Urinary bladder (tissue), 4 donors: ENCODE data around the gene GDPD3. TPM values are rescaled to one million over a fixed set of nuclear protein-coding genes. Genes with fewer than 3 reads are reported as not detected.

Source experiments
- DNase-seq: peaks from one replicate; pipeline ENCODE4 v3.0.0-alpha.2; 2015; ENCODE audit errors: extremely low spot score
- H3K27ac ChIP-seq: one replicate; pipeline ENCODE4 v1.5.1; 2013; ENCODE audit warnings: low read depth, mild to moderate bottlenecking, moderate library complexity
- H3K36me3 ChIP-seq: one replicate; pipeline ENCODE4 v1.6.1; 2013; ENCODE audit warnings: mild to moderate bottlenecking, moderate library complexity; ENCODE audit not compliant: insufficient read depth
- H3K4me1 ChIP-seq: one replicate; pipeline ENCODE4 v1.6.1; 2013; ENCODE audit warnings: mild to moderate bottlenecking, moderate library complexity; ENCODE audit not compliant: insufficient read depth
- H3K4me3 ChIP-seq: one replicate; pipeline ENCODE4 v1.5.1; 2013; ENCODE audit warnings: low read depth, low read length
- WGBS: extraction: QIAGEN DNeasy Blood & Tissue Kit; methylation state at CpG from one replicate; pipeline ENCODE4 v1.1.7; 2013; 5-methylcytosine and 5-hydroxymethylcytosine counted together
- polyA plus RNA-seq: library from polyadenylated mRNA; stranded (reverse); fragments of 200-250 nt; gene quantifications from one replicate; pipeline ENCODE4 v1.2.3, GENCODE V29; 2013
- total RNA-seq: library from RNA; depleted of rRNA; stranded (reverse); fragments of >200 nt; gene quantifications from one replicate; pipeline ENCODE4 v1.2.3, GENCODE V29; 2014
- donor health status: healthy with polysubstance abuse.
- donor health status: healthy.

Gene GDPD3
- total and polyA plus RNA-seq, 2 donors = 4.6 to 5.1 TPM

DNA sequence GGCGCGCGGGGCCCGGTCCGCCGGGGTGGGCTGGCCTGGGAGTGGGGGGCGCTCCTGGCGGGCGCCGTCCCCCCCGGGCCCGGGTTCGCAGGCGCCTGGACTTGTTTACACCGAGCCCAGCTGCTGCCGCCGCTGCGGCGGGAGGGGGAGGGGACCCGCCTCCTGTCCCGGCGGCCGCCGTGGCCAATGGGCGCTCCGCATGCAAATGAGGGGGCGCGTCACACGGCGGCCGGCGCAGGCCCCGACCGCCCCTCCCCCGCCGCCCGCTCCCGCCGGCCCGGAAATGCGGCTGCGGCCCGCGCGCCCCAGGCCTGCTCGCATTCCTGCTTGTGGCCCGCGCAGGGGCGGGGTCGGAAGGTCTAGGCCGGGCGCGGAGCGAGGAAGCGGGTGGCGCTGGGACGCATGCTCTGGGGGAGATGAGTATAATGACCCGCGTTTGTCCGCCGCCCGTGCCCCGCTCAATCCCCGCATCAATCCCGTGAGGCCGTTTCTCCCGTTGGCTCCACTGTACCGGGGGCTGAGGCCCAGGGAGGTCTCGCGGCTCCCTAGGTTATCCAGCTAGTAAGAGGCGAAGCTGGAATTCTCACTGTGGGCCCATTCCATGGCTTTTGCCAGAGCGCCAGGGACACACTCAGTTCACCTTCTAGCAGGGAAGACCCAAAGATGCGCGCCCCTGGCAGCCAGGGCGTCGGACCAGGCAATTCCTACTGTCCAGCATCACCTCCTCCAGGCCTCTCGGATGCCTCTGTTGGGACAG is 17.1 kb downstream of the GDPD3 start, which contains the start of gene YPEL3:
Gene YPEL3 (minus strand): TSS at position 109 of the 757 bp plus-strand sequence. CDS start 731 bp downstream, outside the sequence.
- Histone ChIP-seq H3K36me3 (no peaks in the 10 kb centered on the region), H3K4me1 (no peaks in the 10 kb centered on the region), H3K4me3 (peak within 1 kb of the TSS; percentile 98), H3K27ac (peak within 1 kb of the TSS; percentile 98)
- DNase-seq = no peak
- 9% methylated on average over 77 of the region's 77 CpGs for WGBS

DNA sequence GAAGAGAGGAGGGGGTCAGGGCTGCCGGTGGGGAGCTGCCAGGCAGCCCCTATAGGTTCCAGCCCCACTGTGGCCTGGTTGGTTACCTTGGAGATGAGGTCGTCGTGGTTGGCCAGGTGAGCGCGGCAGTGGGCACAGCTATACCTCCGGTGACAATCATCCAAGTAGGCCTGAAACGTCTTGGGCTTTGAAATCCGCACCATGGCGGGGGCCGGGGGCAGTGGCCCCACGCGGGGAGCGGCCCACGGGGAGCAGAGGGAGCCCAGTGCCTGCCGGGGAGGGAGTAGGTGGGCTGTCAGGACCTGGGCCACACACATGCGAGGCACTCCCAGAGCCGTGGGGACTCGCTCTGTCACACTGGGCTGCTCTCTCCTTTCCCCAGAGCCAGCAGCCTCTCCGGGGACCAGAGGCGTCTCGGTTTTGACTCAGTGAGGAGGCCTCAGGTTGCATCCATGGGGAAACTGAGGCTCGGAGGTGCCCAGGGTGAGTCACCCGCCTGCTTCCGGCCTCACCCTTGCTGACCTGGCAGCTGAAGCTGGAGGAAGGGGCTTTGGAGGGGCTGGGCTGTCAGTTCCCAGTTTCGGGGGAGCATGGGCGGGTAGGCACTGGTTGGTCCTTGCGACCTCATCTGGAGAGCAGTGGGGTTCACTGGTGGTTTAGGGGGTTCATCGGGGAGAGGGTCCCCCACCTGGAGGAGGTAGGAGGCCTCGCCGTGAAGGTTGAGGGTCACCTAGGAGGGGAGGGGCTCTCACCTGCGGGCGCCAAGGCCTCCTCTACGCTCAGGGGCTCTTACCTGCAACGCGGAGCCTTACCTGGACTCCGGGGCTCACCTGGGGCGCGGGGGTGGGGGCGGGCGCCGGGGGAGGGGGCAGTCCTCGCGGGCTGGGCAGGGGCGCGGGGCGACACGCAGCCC is 17.9 kb downstream of the GDPD3 start:
- peak overlapping the region; percentile 98 for H3K27ac ChIP-seq
- WGBS = 16% methylated on average over 46 of the region's 47 CpGs
- DNase-seq = no peak
- no peaks in the 10 kb centered on the region for H3K36me3 ChIP-seq
- H3K4me1 ChIP-seq = no peaks in the 10 kb centered on the region
- H3K4me3 ChIP-seq = peak overlapping the region; percentile 98

DNA sequence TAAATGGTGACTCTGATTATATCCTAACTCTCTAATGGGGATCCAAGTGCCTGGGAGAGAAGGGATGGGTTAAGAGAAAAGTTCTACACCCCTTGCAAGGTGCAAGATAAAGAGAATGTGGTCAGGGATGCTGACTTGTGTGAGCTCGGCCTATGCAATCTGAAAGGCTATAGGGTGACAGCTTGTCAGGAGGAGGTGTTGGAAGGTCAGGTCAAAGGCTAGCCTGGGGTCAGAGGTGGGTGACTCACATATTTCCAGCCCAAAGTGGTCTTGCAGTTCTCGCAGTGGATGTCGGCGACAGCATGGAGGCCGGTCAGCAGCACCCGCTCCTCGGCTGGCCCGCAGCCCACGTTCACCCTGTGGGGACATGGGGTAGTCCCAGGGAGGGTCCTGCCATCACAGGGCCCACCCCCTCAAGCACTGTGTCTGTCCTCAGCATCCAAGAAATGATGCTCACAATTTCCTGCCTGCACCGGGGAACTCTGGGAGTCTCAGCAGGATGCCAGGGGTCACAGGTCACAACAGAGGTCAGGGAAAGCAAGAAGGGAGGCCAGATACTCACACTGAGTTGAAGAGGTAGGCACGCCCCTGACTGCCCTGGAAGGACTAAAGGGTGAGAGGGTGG is 18.7 kb downstream of the GDPD3 start:
- Histone ChIP-seq H3K27ac (peak overlapping the region; percentile 98), H3K4me3 (peak overlapping the region; percentile 98), H3K36me3 (no peaks in the 10 kb centered on the region), H3K4me1 (no peaks in the 10 kb centered on the region)
- no peak for DNase-seq
- 78% methylated on average over 11 of the region's 11 CpGs for WGBS

DNA sequence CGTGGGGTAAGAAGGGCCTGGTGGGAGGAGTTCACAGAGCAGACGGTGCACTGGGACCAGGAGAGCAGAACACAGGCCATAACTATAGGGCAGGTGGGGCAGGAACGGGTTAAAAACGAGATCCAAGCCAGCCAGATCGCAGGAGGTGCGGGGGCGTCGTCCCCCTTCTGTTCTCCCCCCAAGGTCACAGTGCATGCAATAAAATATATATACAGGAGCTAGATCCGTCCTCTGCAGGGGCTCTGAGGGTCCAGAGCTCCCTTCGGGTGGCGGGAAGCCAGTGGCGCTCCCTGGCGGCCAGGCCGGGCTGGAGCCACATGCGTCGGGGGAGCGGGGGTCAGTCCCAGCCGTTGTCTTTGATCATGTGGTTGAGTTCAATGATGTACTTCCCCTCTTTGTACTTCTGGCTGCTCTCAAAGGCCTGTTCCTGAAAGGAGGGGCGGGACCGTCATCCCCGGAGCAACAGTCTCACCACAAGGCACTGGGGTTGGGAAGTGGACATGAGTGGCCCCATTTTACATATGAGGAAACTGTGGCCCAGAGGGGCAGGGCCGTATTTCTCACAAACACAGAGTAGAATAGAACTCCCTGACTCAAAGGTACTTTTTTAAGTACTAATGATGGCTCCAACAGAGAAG is 20.8 kb downstream of the GDPD3 start:
- Histone ChIP-seq H3K4me1 (no peaks in the 10 kb centered on the region), H3K36me3 (no peaks in the 10 kb centered on the region), H3K27ac (peak overlapping the region; percentile 77), H3K4me3 (peak overlapping the region; percentile 14)
- 12% methylated on average over 22 of the region's 22 CpGs for WGBS
- no peak for DNase-seq

DNA sequence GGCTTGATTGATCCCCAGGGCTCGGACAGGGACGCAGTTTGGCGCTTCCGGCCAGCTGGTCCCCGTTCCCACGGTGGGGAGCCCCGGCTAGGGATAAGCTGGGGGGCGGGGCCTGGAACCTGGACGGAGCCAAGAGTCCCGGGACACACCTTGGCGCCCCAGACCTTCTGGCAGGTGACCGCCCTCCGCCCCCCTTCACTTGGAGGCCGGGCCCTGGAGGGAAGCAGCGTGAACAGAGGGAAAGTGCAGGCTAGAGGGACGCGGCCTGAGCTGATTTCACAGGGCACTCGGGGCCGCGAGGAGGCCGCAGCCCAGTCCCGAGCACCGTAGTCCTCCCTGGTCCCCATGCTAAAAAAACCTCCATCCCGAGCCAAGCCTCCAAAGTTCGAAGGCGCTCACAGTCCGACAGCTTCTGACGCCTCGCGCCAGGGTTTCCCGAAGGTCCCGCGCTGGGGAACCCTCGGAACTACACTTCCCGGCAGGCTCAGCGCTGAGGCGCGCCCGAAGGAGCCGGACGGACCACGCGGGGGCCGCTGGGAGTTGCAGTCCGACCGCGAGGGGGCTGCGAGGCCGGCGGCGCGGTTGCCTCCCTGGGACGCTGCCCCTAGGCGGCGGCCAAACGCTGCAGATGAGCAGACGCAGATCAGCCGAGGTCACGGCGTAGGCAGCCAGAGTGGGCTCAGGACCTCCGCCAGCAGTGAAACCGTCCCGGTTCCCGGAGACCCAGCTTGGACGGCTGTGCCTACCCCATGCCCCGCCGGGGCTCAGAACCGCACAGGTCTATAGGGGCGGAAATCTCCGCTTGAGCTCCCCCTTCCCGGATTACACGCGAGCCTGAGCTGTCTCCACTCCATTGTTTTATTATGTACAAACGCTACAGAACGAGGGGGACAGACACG is 21.6 kb downstream of the GDPD3 start, which contains the start of gene TBX6:
Gene TBX6 (minus strand): TSS at position 451 of the 899 bp plus-strand sequence. CDS start 731 bp downstream, outside the sequence.
- Histone ChIP-seq H3K36me3 (no peaks in the 10 kb centered on the region), H3K4me3 (peak within 1 kb of the TSS; percentile 34), H3K27ac (peak within 1 kb of the TSS; percentile 77), H3K4me1 (no peaks in the 10 kb centered on the region)
- WGBS = under 1% methylated on average over 76 of the region's 76 CpGs
- DNase-seq = peak; percentile 79

DNA sequence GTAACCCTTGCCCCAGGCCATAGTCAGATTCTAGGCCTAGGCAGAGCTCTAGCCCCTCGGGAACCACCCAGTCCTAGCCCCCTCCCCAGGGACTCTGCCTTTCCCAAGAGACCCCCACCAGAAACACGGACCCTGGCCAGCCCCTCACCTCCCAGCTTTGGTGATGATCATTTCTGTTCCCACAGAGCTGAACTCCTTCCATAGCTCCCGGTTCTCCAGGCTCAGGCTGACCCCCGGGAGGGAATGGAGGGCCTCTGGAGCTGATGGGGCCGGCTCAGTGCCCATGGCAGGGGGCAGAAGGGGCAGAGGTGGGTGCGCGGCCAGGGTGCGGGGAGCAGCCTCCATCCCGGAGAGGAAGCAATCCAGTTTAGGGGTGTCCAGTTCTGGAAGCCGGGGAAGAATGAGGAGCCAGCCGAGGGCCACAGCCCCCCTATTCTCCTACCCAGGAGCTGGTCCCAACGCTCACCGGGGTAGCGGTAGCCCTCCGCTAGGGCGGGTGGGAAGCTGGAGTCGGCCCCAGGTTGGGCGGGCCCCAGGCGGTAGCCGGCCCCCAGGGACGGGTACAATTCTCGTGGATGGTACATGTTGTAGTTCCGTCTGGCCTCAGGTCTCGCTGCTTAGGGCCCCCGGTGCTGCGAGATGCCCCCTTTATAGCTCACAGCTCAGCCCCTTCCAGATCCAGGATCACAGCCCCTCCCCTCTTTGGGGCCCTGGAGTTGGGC is 22.6 kb downstream of the GDPD3 start:
- H3K27ac ChIP-seq = peak overlapping the region; percentile 77
- H3K4me3 ChIP-seq = no peak overlapping the region
- no peaks in the 10 kb centered on the region for H3K4me1 ChIP-seq
- no peaks in the 10 kb centered on the region for H3K36me3 ChIP-seq
- WGBS = 59% methylated on average over 26 of the region's 26 CpGs
- no peak for DNase-seq

DNA sequence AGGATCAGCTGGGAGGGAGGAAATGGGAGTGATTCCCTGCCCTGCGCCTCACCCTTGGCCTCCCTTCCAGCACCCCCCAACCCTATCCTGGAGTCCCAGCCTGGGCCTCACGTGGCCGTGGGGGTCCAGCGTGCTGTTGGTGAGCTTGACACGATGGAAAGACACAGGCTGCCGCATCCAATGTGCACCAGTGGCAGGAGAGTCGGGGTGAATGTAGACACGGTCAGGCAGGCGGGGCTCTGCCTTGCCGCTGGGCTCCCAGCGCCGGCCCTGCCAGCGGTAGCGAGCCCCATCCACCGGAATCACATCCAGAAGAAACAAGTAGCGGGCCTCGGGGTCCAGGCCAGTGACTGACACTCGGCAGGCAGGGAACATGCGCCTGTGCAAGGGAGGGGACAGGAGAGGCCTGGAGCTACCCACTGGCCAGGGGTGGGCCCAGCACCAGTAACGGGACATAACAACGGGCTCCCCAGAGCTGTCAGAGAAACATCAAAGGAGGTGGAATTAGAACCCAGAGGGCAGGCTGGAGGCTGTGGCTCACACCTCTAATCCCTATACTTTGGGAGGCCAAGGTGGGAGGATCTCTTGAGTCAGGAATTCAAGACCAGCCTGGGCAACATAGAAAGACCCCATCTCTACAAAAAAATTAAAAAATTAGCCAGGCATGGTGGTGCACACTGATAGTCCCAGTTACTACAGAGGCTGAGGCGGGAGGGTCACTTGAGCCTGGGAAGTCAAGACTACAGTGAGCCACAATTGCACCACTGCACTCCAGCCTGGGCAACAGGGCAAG is 24.3 kb downstream of the GDPD3 start:
- no peak overlapping the region for H3K4me3 ChIP-seq
- H3K27ac ChIP-seq = no peak overlapping the region
- no peaks in the 10 kb centered on the region for H3K4me1 ChIP-seq
- 75% methylated on average over 22 of the region's 22 CpGs for WGBS
- no peak for DNase-seq
- H3K36me3 ChIP-seq = no peaks in the 10 kb centered on the region

DNA sequence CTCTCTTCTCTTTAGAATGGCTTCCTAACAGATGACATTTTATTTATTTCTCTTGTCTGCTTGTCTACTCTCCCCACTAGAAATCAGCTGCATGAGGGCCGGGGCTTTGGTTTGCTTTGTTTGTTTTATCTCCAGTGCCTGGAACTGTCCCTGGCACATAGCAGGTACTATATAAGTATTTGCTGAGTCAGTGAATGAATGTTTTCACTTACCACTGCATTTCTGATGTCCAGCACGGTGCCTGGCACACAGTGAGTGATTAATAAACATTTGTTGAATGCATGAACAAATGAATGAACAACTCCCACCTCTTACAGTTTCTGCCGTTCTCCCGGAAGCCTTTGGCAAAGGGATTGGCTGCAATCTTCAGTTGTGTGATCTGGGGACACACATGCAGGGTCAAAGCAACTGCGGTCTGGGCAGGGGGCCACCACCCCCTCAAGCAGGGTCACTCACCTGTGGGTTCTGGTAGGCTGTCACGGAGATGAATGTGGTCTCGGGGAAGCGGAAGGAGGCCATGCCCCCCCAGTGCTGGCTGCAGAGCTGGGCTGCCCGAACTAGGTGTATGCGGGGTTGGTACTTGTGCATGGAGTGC is 25.0 kb downstream of the GDPD3 start:
- WGBS = 75% methylated on average over 10 of the region's 10 CpGs
- no peak overlapping the region for H3K4me3 ChIP-seq
- no peaks in the 10 kb centered on the region for H3K4me1 ChIP-seq
- DNase-seq = no peak
- H3K36me3 ChIP-seq = no peaks in the 10 kb centered on the region
- no peak overlapping the region for H3K27ac ChIP-seq

DNA sequence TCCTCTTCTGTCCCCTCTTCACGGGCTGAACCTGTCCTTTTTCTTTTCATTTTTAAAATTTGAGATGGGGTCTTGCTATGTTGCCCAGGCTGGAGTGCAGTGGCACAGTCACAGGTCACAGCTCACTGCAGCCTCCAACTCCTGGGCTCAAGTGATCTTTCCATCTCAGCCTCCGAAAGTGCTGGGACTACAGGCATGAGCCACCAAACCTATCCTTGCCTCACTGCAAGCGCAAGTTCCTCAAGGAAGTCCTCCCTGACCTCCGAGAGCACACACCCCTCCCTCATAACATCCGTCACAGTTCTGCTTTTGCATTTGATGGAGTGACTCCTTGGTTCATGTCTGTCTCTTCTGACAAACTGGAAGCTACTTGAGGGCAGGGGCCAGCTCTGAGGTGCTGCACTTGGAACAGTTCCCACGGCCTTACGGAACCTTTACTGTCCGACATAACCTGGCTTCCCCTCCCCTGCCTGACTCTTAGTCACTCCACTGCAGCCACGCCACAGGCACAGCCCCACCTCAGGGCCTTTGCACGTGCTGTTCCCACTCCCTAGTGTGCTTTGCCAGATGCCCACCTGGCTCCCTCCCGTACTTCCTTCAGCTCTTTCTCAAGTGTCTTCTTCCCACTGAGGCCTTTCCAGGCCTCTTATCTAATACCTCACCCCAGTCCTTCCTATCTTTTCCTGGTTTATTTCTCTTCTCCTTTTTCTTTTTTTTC is 26.0 kb downstream of the GDPD3 start:
- no peak for DNase-seq
- H3K4me1 ChIP-seq = no peaks in the 10 kb centered on the region
- H3K4me3 ChIP-seq = no peak overlapping the region
- no peak overlapping the region for H3K27ac ChIP-seq
- 91% methylated on average over 11 of the region's 11 CpGs for WGBS
- H3K36me3 ChIP-seq = no peaks in the 10 kb centered on the region

DNA sequence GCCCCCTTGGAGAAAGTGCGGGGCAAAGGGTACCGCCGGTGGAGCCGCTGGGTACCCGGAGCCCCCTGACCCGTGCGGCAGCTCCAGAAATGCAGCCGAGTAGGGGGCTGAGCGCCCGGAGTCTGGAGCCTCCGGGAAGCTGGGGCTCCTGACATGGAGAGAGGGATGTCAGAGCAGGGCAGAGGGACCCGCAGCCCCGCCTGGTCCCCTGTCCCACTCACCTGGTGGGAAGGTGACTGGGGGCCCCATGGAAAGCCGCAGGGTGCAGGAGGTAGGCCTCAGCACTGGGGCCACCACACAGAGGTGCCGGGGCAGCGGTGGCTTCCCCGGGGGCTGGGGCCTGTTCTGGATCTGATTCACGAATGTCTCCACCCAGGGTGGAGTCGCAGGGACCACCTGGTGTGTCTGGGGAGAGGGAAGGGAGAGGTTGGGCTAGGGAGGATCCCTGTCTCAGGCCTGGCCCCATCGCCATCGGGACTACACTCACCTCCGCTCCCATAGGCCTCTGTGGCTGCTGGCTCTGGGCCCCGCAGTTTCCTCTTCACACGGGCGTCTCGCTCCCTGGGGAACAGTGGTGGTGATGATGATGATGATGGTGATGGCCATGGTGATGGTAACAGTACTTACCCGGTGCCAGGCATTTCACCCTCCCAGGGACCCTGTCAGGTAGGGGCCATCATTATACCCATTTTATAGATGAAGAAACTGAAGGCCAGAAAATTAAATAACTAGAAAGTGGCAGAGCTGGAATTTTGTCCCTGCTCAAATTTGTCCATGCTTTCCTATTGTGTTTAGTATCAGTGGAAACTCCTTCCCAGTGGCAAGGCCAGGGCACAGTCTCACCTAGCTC is 26.8 kb downstream of the GDPD3 start:
- H3K27ac ChIP-seq = no peak overlapping the region
- DNase-seq = no peak
- WGBS = 71% methylated on average over 27 of the region's 27 CpGs
- H3K4me3 ChIP-seq = no peak overlapping the region
- H3K36me3 ChIP-seq = no peaks in the 10 kb centered on the region
- H3K4me1 ChIP-seq = no peaks in the 10 kb centered on the region
